Measurements from ENCODE around the gene RAD51B. TPM values are rescaled to one million over a fixed set of nuclear protein-coding genes. Genes with fewer than 3 reads are reported as not detected.

The RAD51B gene
- total RNA-seq, 1 experiment from 2014 or later: 23.3 TPM

DNA sequence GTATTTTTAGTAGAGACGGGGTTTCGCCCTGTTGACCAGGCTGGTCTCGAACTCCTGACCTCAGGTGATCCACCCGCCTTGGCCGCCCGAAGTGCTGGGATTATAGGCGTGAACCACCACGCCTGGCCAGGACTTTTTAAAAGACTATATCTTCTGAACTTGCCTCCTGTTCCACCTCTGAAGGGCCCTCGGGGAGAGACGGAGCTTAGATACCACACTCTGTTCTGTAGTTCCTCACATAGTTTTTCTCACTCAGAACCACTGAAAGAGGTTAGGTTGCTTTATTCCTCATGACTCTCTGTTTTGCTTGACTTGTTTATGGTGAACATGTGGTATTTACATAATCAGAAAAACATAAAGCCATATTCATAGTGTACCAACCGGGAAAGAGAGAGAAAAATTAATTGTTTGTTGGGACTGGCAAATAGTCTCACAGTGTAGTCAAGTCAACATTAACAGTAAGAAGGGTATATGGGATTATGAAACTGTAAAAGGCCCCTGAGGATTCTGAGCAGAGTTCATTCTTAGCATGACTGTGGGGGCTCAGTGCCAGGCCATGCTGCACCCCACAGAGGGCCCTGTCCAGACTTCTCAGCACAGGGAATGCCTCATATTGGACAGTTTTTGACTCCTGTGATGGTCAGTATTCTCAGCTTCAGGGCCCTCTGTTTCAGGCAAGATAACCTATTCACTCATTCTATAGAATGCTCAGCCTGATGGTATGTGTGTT lies 631.0 kb downstream of the RAD51B start:
- peaks cover 18% of the 10 kb centered on the region for H3K4me1 ChIP-seq (ENCODE audit: insufficient read depth, low read length, poor library complexity, severe bottlenecking)
- CTCF ChIA-PET: no interaction called here
- no peak for TF ChIP-seq CTCF (conservative IDR thresholded peaks at IDR 0.05; ENCODE audit: low read depth, low read length)
- TF ChIP-seq EZH2 (IDR thresholded peaks at IDR 0.05; ENCODE audit: borderline replicate concordance, low read depth, low read length, poor library complexity, severe bottlenecking): no peak
- no peaks in the 10 kb centered on the region for H3K27me3 ChIP-seq (replicated peaks; ENCODE audit: insufficient read depth, low read depth, low read length, poor library complexity)
- no peaks in the 10 kb centered on the region for H3K36me3 ChIP-seq (ENCODE audit: insufficient read depth, low read length, poor library complexity, severe bottlenecking)
- no TSS peak for BruUV-seq (replicated peaks)
- no peak for DNase-seq (ENCODE audit: low spot score)
- H3K9me3 ChIP-seq (ENCODE audit: low read depth, low read length, poor library complexity, severe bottlenecking): no peaks in the 10 kb centered on the region
- POLR2A ChIA-PET (ENCODE audit: low non-redundant PET): interaction anchor here (0.7 kb wide), 1 partner anchor 63 kb away, joined by 3 read pairs; no protein-coding TSS in a partner anchor
- H3K4me3 ChIP-seq (ENCODE audit: low read depth, low read length, poor library complexity, severe bottlenecking): no peak overlapping the region
- H3K27ac ChIP-seq (ENCODE audit: low read depth, low read length, poor library complexity, severe bottlenecking): no peak overlapping the region
- intact Hi-C loops (cut with micrococcal nuclease; ENCODE audit: unreplicated experiment): no loop called here

DNA sequence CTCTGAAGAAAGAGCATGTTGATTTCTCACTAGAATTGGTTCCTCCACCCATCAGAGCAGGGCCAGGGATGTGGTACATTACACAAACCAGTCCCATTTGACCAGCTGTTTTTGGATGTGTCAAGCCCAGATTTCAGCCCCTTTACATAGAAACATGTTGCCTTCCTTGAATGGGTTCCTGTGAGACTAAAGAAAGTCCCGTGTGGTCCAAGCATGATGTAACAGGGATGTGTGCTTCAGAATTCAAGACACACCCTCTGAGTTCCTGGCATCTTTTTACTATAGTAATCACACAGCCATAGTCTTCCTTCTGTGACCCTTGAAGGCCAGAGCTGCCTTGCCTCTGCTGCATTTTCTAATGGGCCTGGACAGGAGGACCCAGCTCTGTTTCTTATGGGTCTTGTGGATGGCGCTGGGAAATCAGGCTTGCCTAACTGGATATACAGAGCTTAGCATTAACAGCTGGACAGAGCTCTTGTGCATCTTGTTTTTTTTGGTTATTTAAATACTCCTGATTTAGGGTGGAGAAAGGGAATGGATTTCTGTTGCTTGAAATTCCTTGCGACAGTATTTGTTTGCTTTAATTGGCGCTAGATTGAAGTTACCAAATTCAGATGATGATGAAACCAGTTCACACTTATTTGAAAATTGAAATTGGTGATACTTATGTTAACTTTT lies 632.3 kb downstream of the RAD51B start:
- Histone ChIP-seq H3K9me3 (ENCODE audit: low read depth, low read length, poor library complexity, severe bottlenecking) (no peaks in the 10 kb centered on the region), H3K36me3 (ENCODE audit: insufficient read depth, low read length, poor library complexity, severe bottlenecking) (no peaks in the 10 kb centered on the region), H3K4me1 (ENCODE audit: insufficient read depth, low read length, poor library complexity, severe bottlenecking) (peaks cover 18% of the 10 kb centered on the region), H3K4me3 (ENCODE audit: low read depth, low read length, poor library complexity, severe bottlenecking) (no peak overlapping the region), H3K27me3 (replicated peaks; ENCODE audit: insufficient read depth, low read depth, low read length, poor library complexity) (no peaks in the 10 kb centered on the region), H3K27ac (ENCODE audit: low read depth, low read length, poor library complexity, severe bottlenecking) (no peak overlapping the region)
- no TSS peak for BruUV-seq (replicated peaks)
- ChIA-PET POLR2A (ENCODE audit: low non-redundant PET) (no interaction called here), CTCF (no interaction called here)
- no peak for DNase-seq (ENCODE audit: low spot score)
- intact Hi-C loops (cut with micrococcal nuclease; ENCODE audit: unreplicated experiment): no loop called here
- TF ChIP-seq CTCF (conservative IDR thresholded peaks at IDR 0.05; ENCODE audit: low read depth, low read length) (no peak), EZH2 (IDR thresholded peaks at IDR 0.05; ENCODE audit: borderline replicate concordance, low read depth, low read length, poor library complexity, severe bottlenecking) (no peak)

DNA sequence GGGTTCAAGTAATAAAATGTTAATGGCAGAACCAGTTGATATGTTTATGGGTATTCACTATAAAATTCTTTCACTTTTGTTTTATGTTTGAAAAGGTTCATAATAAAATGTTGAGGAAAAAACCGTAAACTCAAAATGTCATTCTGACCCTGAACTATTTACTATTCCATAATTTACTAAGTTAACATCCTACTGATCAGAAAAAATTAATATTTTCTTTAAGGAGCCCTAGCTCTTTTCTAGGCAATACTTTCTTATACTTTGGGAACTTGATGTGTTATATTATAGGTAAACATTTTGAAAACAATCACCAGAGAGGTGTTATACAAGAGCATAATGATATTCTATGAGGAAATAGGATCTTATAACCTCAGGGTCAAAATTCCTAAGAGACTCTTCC lies 638.7 kb downstream of the RAD51B start:
- Histone ChIP-seq H3K4me1 (ENCODE audit: insufficient read depth, low read length, poor library complexity, severe bottlenecking) (peaks cover 12% of the 10 kb centered on the region), H3K36me3 (ENCODE audit: insufficient read depth, low read length, poor library complexity, severe bottlenecking) (no peaks in the 10 kb centered on the region), H3K27me3 (replicated peaks; ENCODE audit: insufficient read depth, low read depth, low read length, poor library complexity) (no peaks in the 10 kb centered on the region), H3K9me3 (ENCODE audit: low read depth, low read length, poor library complexity, severe bottlenecking) (no peaks in the 10 kb centered on the region), H3K4me3 (ENCODE audit: low read depth, low read length, poor library complexity, severe bottlenecking) (no peak overlapping the region), H3K27ac (ENCODE audit: low read depth, low read length, poor library complexity, severe bottlenecking) (no peak overlapping the region)
- ChIA-PET POLR2A (ENCODE audit: low non-redundant PET) (no interaction called here), CTCF (no interaction called here)
- intact Hi-C loops (cut with micrococcal nuclease; ENCODE audit: unreplicated experiment): no loop called here
- BruUV-seq (replicated peaks): no TSS peak
- TF ChIP-seq CTCF (conservative IDR thresholded peaks at IDR 0.05; ENCODE audit: low read depth, low read length) (no peak), EZH2 (IDR thresholded peaks at IDR 0.05; ENCODE audit: borderline replicate concordance, low read depth, low read length, poor library complexity, severe bottlenecking) (no peak)
- DNase-seq (ENCODE audit: low spot score): no peak

Measured in A673 (cell line).